ENCODE measurements around the gene SSTR4. TPM values are rescaled to one million over a fixed set of nuclear protein-coding genes. Genes with fewer than 3 reads are reported as not detected.

SSTR4 gene, protein sequence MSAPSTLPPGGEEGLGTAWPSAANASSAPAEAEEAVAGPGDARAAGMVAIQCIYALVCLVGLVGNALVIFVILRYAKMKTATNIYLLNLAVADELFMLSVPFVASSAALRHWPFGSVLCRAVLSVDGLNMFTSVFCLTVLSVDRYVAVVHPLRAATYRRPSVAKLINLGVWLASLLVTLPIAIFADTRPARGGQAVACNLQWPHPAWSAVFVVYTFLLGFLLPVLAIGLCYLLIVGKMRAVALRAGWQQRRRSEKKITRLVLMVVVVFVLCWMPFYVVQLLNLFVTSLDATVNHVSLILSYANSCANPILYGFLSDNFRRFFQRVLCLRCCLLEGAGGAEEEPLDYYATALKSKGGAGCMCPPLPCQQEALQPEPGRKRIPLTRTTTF
- total RNA-seq = not detected in 2 replicates

DNA sequence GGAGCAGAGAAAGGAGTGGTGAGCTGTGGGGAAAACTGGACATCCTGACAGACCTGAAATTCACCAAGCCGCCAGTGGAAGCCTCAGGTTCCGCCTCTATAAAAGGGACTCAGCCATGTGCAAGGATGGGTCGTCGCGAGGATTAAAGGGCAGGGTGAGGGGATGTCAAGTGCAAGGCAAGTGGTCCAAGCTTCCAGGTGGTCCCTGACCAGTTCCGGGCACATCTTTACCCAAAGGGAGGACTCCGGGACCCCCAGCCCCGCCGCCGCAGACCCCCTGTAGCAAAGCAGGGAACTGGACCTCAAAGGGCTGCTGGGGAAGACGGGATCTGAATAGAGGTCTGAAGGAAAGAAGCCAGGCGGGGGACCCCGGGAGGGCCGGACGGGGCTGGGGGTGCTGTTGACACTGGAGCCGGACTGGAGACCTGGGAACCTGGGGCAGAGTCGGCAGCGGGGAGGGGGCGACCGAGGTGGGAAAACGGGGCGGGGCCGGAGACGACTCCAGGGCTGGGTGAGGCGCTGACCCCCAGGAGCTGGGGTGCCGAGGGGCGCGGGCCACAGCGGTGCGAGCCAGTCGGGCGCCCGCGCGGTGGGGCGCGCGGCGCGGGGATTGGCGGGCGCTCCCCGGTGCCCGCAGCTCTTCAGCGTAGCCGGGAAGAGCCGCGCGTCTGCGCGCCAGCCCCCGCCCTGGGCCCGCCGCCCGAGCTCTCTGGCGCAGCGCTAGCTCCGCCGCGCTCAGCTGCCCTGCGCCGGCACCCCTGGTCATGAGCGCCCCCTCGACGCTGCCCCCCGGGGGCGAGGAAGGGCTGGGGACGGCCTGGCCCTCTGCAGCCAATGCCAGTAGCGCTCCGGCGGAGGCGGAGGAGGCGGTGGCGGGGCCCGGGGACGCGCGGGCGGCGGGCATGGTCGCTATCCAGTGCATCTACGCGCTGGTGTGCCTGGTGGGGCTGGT is at the start of gene SSTR4:
TSS of gene SSTR4 (plus strand) at position 592 of the 951 bp plus-strand sequence. CDS start at position 764, 172 bp downstream.

DNA sequence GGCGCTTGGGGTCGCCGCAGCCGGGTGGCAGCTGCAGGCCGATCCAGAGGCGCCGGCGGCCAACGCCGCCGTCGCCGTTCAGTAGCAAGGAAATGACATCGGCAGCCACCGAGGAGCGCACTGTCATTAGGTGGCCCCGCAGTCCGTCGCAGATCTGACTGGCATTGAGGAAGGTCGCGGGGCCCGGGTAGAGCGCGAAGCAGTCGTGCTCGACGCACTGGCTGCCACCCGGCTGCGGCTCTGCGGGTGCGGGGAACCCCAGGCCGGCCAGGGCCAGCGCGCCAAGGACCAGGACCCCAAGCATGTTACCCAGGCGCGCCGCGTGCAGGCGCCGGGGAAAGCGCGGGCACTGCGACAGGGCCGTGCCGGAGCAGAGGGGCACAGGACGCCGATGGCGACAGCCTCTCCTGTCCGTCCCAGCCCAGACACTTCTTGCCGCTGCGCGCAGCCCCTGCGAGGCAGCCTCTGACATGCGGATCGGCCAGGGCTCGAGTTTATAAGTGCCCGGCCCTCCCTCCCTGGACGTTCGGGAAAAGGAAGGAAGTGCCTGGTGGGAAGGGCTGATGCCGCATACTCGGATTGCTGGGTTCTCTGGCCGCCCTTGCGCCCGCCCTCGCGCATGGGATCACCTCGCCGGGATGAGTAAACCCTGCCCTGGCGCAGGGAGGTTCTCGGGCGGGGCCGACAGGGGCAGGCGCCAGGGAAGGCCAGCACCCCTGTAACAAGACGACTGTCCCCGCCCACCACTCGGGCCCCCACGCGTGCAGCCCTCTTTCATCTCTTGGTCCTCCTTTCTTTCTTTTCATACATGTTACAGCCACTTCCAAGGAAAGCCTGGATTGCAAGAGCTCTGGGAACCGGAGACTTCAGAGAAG is 14.3 kb downstream of the SSTR4 start, which contains the start of gene THBD:
TSS of gene THBD (minus strand) at position 472 of the 875 bp plus-strand sequence. CDS start at position 304, 168 bp downstream.

DNA sequence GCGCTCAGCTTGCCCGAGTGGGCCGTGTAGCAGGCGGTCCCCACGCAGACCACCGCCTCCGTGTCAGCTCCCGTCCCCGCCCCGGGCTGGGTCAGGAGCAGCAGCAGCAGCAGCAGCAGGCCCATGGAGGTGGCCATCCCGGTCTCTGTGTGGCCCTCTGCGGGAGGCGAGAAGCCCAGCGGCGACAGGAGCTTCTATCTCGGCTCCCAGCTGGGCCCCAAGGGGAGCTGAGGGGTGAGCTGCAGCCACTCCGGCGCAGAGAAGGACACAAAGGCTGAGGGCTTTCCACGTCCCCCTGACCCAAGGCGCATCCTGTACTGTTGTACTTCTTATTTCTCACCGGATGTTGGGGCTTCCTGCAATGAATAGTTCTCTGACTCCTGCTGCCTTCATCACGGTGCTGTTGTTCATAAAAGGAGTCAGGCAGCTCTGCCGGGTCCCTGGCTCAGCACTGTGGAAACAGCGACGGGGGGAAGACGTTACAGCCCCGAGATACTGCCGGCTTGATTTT is 51.0 kb downstream of the SSTR4 start, which contains the start of gene CD93:
TSS of gene CD93 (minus strand) at position 269 of the 511 bp plus-strand sequence. CDS start at position 137, 132 bp downstream.

Other genes starting within 250 kb of the SSTR4 start
- gene THBD, start 14.4 kb downstream of the SSTR4 start, total RNA-seq = under 0.01 and 0.18 TPM in 2 replicates
- not detected in 2 replicates for gene CD93, start 51.0 kb downstream of the SSTR4 start, total RNA-seq

Data from myometrial cell (primary cell).